CD4-positive, alpha-beta T cell (primary cell): ENCODE results near the gene DGKA. TPM values are rescaled to one million over a fixed set of nuclear protein-coding genes. Genes with fewer than 3 reads are reported as not detected.
"Not testable (repeated sequence)": the region's sequence is repeated elsewhere in the genome, so short reads cannot be mapped to it uniquely, and the experiment has no call there.

Experiments
- ATAC-seq: fragments of 200-7000 bp; cut with Tn5 transposase; one replicate; pipeline ENCODE4 v1.10.0; 2022; ENCODE audit warnings: mild to moderate bottlenecking; ENCODE audit not compliant: poor library complexity
- CTCF ChIA-PET: fragments of 350-600 bp; sonication (Branson Sonifier 250); formaldehyde crosslinking; loops from one replicate; lab custom pipeline; 2021; ENCODE audit warnings: antibody characterized with exemption, inconsistent platforms; lab: Charles Lee
- POLR2A ChIA-PET: fragments of 350-600 bp; sonication (Branson Sonifier 250); formaldehyde crosslinking; loops from one replicate; lab custom pipeline; 2021; ENCODE audit warnings: antibody characterized with exemption, inconsistent platforms; lab: Charles Lee
- DNase-seq, 14 experiments: peaks; one replicate each; pipeline ENCODE4 v3.0.0-alpha.2; 2013 to 2020; ENCODE audit warnings: mixed read lengths in 2 of 14
- H3K27ac ChIP-seq, 2 donors: one replicate each; pipeline versions ENCODE4 v1.5.1 to v1.7.0; 2013; ENCODE audit warnings: low read length in 2 of 2, low read depth in 1 of 2, mild to moderate bottlenecking in 1 of 2
- H3K27me3 ChIP-seq, 2 experiments: 1 replicate in 1 of 2; 2 replicates in 1 of 2; pipeline versions ENCODE4 v1.6.1 to v1.7.0; 2013; ENCODE audit warnings: low read length in 2 of 2, control low read depth in 1 of 2, mild to moderate bottlenecking in 1 of 2, moderate library complexity in 1 of 2; ENCODE audit not compliant: insufficient read depth in 2 of 2, control insufficient read depth in 1 of 2
- H3K36me3 ChIP-seq: one replicate; pipeline ENCODE4 v1.6.1; 2013; ENCODE audit warnings: low read length, control low read depth; ENCODE audit not compliant: insufficient read depth
- H3K4me1 ChIP-seq: one replicate; pipeline ENCODE4 v1.6.1; 2013; ENCODE audit warnings: low read length, control low read depth; ENCODE audit not compliant: insufficient read depth
- H3K4me3 ChIP-seq: one replicate; pipeline ENCODE4 v1.5.1; 2013; ENCODE audit warnings: mild to moderate bottlenecking, low read length, moderate library complexity
- H3K9me3 ChIP-seq, 2 experiments: 1 replicate in 1 of 2; 2 replicates in 1 of 2; pipeline versions ENCODE4 v1.6.1 to v1.7.0; 2013; ENCODE audit warnings: low read length in 2 of 2, mild to moderate bottlenecking in 2 of 2, control low read depth in 1 of 2, moderate library complexity in 1 of 2; ENCODE audit not compliant: control insufficient read depth in 1 of 2, insufficient read depth in 1 of 2
- H3K27ac Mint-ChIP-seq: one replicate; pipeline ENCODE4 v1.8.0; 2020; ENCODE audit warnings: mixed read lengths
- H3K27me3 Mint-ChIP-seq: one replicate; pipeline ENCODE4 v1.8.0; 2021; ENCODE audit warnings: mixed read lengths
- H3K36me3 Mint-ChIP-seq: one replicate; pipeline ENCODE4 v1.8.0; 2021; ENCODE audit warnings: low read depth, mixed read lengths
- H3K4me1 Mint-ChIP-seq: one replicate; pipeline ENCODE4 v1.8.0; 2021; ENCODE audit warnings: low read depth, mixed read lengths
- H3K4me3 Mint-ChIP-seq: one replicate; pipeline ENCODE4 v1.8.0; 2020; ENCODE audit warnings: mild to moderate bottlenecking, mixed read lengths
- H3K9me3 Mint-ChIP-seq: one replicate; pipeline ENCODE4 v1.8.0; 2020; ENCODE audit warnings: mixed read lengths
- intact Hi-C, 2 experiments: fragments of 100-400 bp; cut with DNase I in 1 of 2; cut with micrococcal nuclease in 1 of 2; formaldehyde crosslinking; loops; one replicate each; pipeline versions ENCODE4 v1.15.1 to v1.9.0; 2023 to 2025; cut with DNase I, micrococcal nuclease
- total RNA-seq, 174 experiments: library from RNA in 2 of 174; stranded (reverse) in 2 of 174; gene quantifications; one replicate each; pipeline ENCODE4 v1.2.3 and lab custom pipeline; 2021 to 2026
- TF ChIP-seq, protein P1 (sequence below): fragments of 200-600 bp; IDR thresholded peaks from one replicate; pipeline ENCODE4 v1.8.0; 2022; ENCODE audit warnings: antibody characterized with exemption, mild to moderate bottlenecking

Gene DGKA
- total RNA-seq, 2 experiments from 2014 or later, result 799 to 818 TPM

DNA sequence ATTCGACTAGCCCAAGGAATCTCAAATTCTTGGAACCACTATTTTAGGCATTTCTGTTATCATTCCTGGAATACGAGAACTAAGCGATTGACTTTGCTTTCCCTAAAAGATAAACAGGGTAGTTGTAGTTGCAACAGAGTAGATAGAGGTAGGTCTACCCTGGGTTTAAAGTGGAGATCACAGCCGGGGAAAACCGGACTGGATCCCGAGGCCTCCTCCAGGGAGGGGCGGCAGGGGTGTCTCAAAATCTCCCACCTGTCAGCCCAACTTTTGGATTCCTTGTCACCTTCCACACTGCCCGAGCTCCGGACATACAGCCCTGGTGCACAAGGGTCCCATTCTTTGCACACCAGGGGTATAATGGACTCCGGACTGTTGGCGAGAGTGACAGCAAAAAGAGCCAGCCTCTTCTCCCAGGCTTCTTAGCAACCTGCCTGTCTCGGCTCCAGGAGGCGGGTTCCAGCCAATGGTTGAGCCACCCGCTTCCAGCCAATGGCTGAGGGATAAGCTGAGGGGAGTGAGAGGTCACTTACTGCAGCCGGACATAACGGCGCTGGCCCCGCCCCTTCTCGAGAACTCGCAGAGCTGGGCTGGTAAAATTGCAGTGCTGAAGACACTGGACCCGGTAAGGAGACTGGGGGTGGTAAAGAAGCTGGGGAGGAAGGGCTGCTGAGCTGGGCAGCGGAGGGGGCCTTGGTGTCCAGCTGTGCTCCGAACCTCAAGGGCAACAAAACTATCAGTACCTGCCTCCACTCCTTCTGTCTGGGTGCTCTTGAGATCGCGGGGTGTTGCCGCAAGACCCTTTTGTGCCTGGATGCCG lies 66.0 kb downstream of the DGKA start, which contains the start of gene SUOX:
TSS of gene SUOX (plus strand) at position 562 of the 820 bp plus-strand sequence. CDS start 4,946 bp downstream, outside the sequence.
- Histone ChIP-seq H3K27me3 (peaks cover 5 to 12% of the 10 kb centered on the region in 2 experiments), H3K9me3 (no peaks in the 10 kb centered on the region), H3K4me1 (peaks cover 17% of the 10 kb centered on the region), H3K36me3 (peaks cover 29% of the 10 kb centered on the region), H3K4me3 (peak within 1 kb of the TSS; percentile 43), H3K27ac (no peak within 1 kb of the TSS)
- POLR2A ChIA-PET, result interaction anchor here (0.6 to 2.9 kb wide), 11 partner anchors 10 to 252 kb away, joined by 3 to 22 read pairs (median 4); partner anchors contain the start of genes RAB5B and SMARCC2
- H3K27ac Mint-ChIP-seq, result no peak within 1 kb of the TSS
- peaks cover 24% of the 10 kb centered on the region for H3K36me3 Mint-ChIP-seq
- ATAC-seq (peak; percentile 33), DNase-seq (peak in 5 of 14 experiments; percentile 8 to 69 (median 48))
- H3K27me3 Mint-ChIP-seq, result peaks cover 20% of the 10 kb centered on the region
- peaks cover 23% of the 10 kb centered on the region for H3K4me1 Mint-ChIP-seq
- intact Hi-C loops, result loop anchor here (1.0 to 2.0 kb wide), 3 partner anchors 32 to 44 kb away; partner anchors contain the start of gene RPS26 (in 2 of the 2)
- H3K9me3 Mint-ChIP-seq, result no peaks in the 10 kb centered on the region
- CTCF ChIA-PET, result interaction anchor here (1.0 to 2.5 kb wide), 17 partner anchors 10 to 258 kb away, joined by 3 to 20 read pairs (median 8); partner anchors contain the start of genes RAB5B, SMARCC2 and ZC3H10
- H3K4me3 Mint-ChIP-seq, result peak within 1 kb of the TSS; percentile 51
- TF ChIP-seq, protein P1, sequence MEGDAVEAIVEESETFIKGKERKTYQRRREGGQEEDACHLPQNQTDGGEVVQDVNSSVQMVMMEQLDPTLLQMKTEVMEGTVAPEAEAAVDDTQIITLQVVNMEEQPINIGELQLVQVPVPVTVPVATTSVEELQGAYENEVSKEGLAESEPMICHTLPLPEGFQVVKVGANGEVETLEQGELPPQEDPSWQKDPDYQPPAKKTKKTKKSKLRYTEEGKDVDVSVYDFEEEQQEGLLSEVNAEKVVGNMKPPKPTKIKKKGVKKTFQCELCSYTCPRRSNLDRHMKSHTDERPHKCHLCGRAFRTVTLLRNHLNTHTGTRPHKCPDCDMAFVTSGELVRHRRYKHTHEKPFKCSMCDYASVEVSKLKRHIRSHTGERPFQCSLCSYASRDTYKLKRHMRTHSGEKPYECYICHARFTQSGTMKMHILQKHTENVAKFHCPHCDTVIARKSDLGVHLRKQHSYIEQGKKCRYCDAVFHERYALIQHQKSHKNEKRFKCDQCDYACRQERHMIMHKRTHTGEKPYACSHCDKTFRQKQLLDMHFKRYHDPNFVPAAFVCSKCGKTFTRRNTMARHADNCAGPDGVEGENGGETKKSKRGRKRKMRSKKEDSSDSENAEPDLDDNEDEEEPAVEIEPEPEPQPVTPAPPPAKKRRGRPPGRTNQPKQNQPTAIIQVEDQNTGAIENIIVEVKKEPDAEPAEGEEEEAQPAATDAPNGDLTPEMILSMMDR, result no peak

DNA sequence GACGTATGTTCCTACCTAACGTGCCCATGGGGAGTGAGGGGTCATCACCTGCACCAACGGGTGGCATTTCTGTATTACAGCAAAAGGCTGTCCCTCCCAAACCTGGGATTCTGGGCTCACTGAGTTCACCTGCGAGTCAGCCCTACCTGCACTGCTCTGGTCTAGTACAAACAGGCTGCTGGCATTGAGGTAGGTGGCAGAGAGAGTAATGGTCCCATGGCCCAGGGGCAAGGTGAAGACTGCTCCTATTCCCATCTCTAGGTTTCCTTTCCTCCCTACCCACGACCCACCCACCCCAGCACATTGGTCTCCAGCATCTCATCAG lies 66.5 kb downstream of the DGKA start:
- ChIA-PET POLR2A (interaction anchor here (0.6 to 2.9 kb wide), 4 partner anchors 9 to 93 kb away, joined by 3 to 22 read pairs (median 12); partner anchors contain the start of gene RAB5B), CTCF (interaction anchor here (1.9 to 2.5 kb wide), 2 partner anchors 46 to 122 kb away, joined by 8 to 15 read pairs; partner anchors contain the start of gene ZC3H10)
- Mint-ChIP-seq H3K4me1 (peaks cover 23% of the 10 kb centered on the region), H3K4me3 (peak overlapping the region; percentile 51), H3K9me3 (no peaks in the 10 kb centered on the region), H3K36me3 (peaks cover 18% of the 10 kb centered on the region), H3K27ac (no peak overlapping the region), H3K27me3 (peaks cover 20% of the 10 kb centered on the region)
- H3K27me3 ChIP-seq, result peaks cover 5 to 12% of the 10 kb centered on the region in 2 experiments
- peak in 1 of 14 experiments; percentile 11 for DNase-seq
- peaks cover 17% of the 10 kb centered on the region for H3K4me1 ChIP-seq
- TF ChIP-seq, protein P1, result no peak
- peak overlapping the region; percentile 43 for H3K4me3 ChIP-seq
- peak; percentile 35 for ATAC-seq
- H3K27ac ChIP-seq, result no peak overlapping the region
- H3K9me3 ChIP-seq, result no peaks in the 10 kb centered on the region
- intact Hi-C loops, result loop anchor here in 1 of 2 experiments (2.0 kb wide), 1 partner anchor 43 kb away; the partner anchor contains the start of gene RPS26
- H3K36me3 ChIP-seq, result peaks cover 23% of the 10 kb centered on the region

DNA sequence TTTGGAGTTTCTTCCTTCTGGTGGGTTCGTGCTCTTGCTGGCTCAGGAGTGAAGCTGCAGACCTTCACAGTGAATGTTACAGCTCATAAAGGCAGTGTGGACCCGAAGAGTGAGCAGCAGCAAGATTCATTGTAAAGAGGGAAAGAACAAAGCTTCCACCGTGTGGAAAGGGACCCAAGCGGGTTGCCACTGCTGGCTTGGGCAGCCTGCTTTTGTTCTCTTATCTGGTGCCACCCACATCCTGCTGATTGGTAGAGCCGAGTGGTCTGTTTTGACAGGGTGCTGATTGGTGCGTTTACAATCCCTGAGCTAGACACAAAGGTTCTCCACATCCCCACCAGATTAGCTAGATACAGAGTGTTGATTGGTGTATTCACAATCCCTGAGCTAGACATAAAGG lies 68.6 kb downstream of the DGKA start:
- H3K27ac ChIP-seq, ATAC-seq, H3K4me3 ChIP-seq, H3K27ac Mint-ChIP-seq, H3K9me3 Mint-ChIP-seq, H3K36me3 Mint-ChIP-seq, H3K9me3 ChIP-seq, intact Hi-C loops, H3K36me3 ChIP-seq, H3K4me3 Mint-ChIP-seq: not testable (repeated sequence)
- POLR2A ChIA-PET, result interaction anchor here (1.2 kb wide), 1 partner anchor 105 kb away, joined by 3 read pairs; the partner anchor contains the start of gene PA2G4
- Mint-ChIP-seq H3K4me1 (peaks cover 23% of the 10 kb centered on the region), H3K27me3 (peaks cover 20% of the 10 kb centered on the region)
- CTCF ChIA-PET, result interaction anchor here (0.6 to 1.5 kb wide), 3 partner anchors 29 to 45 kb away, joined by 3 to 4 read pairs (median 3); no protein-coding TSS in a partner anchor
- peaks cover 5 to 12% of the 10 kb centered on the region in 2 experiments for H3K27me3 ChIP-seq
- DNase-seq, result peak in 1 of 14 experiments; percentile 14
- peaks cover 17% of the 10 kb centered on the region for H3K4me1 ChIP-seq

DNA sequence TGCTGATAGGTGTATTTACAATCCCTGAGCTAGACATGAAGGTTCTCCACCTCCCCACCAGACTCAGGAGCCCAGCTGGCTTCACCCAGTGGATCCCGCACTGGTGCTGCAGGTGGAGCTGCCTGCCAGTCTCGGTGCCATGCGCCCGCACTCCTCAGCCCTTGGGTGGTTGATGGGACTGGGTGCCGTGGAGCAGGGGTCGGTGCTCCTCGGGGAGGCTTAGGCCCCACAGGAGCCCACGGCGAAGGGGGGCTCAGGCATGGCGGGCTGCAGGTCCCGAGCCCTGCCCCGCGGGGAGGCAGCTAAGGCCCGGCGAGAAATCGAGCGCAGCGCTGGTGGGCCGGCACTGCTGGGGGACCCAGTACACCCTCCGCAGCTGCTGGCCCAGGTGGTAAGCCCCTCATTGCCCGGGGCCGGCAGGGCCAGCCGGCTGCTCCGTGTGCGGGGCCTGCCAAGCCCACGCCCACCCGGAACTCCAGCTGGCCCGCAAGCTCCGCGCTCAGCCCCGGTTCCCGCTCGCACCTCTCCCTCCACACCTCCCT lies 69.1 kb downstream of the DGKA start:
- H3K36me3 ChIP-seq, H3K4me3 Mint-ChIP-seq, H3K27ac Mint-ChIP-seq, H3K4me3 ChIP-seq, H3K36me3 Mint-ChIP-seq, intact Hi-C loops, H3K27ac ChIP-seq, DNase-seq, H3K9me3 ChIP-seq, H3K9me3 Mint-ChIP-seq, ATAC-seq: not testable (repeated sequence)
- peaks cover 25% of the 10 kb centered on the region for H3K4me1 Mint-ChIP-seq
- Histone ChIP-seq H3K4me1 (peaks cover 17% of the 10 kb centered on the region), H3K27me3 (peaks cover 5 to 12% of the 10 kb centered on the region in 2 experiments)
- CTCF ChIA-PET, result interaction anchor here (0.6 to 0.9 kb wide), 2 partner anchors 29 kb away, joined by 3 to 4 read pairs; no protein-coding TSS in a partner anchor
- POLR2A ChIA-PET, result interaction anchor here (1.2 kb wide), 1 partner anchor 104 kb away, joined by 3 read pairs; the partner anchor contains the start of gene PA2G4
- H3K27me3 Mint-ChIP-seq, result peaks cover 20% of the 10 kb centered on the region
